ENCODE measurements around the gene KLK2.

DNA sequence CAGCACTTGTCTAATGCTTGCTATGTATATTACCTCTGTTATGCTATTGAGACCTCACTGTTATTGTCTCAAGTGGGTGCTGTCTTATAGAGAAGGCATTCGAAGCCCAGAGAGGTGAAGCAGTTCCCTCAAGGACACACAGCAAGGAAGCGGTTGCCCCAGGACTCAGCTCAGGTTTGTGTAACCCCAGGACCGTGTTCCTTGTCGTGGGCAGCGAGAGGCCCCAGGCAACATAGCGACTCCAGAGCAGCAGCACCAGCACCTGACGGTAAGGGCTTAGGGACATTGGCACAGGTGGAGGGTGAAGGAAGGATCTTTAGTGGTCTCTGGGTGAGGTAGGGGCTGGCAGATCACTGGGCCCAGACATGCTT is 42.2 kb upstream of the KLK2 start:
- TF ChIP-seq, protein P1, sequence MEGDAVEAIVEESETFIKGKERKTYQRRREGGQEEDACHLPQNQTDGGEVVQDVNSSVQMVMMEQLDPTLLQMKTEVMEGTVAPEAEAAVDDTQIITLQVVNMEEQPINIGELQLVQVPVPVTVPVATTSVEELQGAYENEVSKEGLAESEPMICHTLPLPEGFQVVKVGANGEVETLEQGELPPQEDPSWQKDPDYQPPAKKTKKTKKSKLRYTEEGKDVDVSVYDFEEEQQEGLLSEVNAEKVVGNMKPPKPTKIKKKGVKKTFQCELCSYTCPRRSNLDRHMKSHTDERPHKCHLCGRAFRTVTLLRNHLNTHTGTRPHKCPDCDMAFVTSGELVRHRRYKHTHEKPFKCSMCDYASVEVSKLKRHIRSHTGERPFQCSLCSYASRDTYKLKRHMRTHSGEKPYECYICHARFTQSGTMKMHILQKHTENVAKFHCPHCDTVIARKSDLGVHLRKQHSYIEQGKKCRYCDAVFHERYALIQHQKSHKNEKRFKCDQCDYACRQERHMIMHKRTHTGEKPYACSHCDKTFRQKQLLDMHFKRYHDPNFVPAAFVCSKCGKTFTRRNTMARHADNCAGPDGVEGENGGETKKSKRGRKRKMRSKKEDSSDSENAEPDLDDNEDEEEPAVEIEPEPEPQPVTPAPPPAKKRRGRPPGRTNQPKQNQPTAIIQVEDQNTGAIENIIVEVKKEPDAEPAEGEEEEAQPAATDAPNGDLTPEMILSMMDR (IDR thresholded peaks at IDR 0.05): no peak
- no peak for TF ChIP-seq POLR2A (IDR thresholded peaks at IDR 0.05)
